Suprapubic skin (tissue), 4 donors: ENCODE data around the gene GALNT9. TPM values are rescaled to one million over a fixed set of nuclear protein-coding genes. Genes with fewer than 3 reads are reported as not detected.

Experiments used
- DNase-seq, 2 donors: peaks; one replicate each; pipeline ENCODE4 v3.0.0-alpha.2; 2019; ENCODE audit warnings: low spot score in 2 of 2
- H3K27ac ChIP-seq: fragments of 200-600 bp; sonication (generic); one replicate; pipeline ENCODE4 v1.5.1; 2019
- H3K27me3 ChIP-seq: fragments of 200-600 bp; sonication (generic); one replicate; pipeline ENCODE4 v1.5.1; 2019
- H3K36me3 ChIP-seq: fragments of 200-600 bp; sonication (generic); one replicate; pipeline ENCODE4 v1.5.1; 2019
- H3K4me1 ChIP-seq: fragments of 200-600 bp; sonication (generic); one replicate; pipeline ENCODE4 v1.5.1; 2019
- H3K4me3 ChIP-seq: fragments of 200-600 bp; sonication (generic); one replicate; pipeline ENCODE4 v1.5.1; 2019; ENCODE audit warnings: mild to moderate bottlenecking
- H3K9me3 ChIP-seq: fragments of 200-600 bp; sonication (generic); one replicate; pipeline ENCODE4 v1.5.1; 2019
- EP300 ChIP-seq: sonication (generic); formaldehyde crosslinking; IDR thresholded peaks from one replicate; pipeline ENCODE4 v1.6.1; 2017; ENCODE audit warnings: antibody characterized with exemption
- POLR2A ChIP-seq, 2 donors: fragments of 450-650 bp; IDR thresholded peaks; one replicate each; pipeline ENCODE4 v1.6.1; 2017; ENCODE audit warnings: antibody characterized with exemption in 2 of 2, mild to moderate bottlenecking in 2 of 2, moderate library complexity in 2 of 2
- POLR2AphosphoS5 ChIP-seq, 3 donors: sonication (generic); formaldehyde crosslinking; IDR thresholded peaks; one replicate each; pipeline ENCODE4 v1.6.1; 2017; ENCODE audit warnings: antibody characterized with exemption in 3 of 3
- WGBS: methylation state at CpG from one replicate; pipeline ENCODE4 v1.1.5; 2018; 5-methylcytosine and 5-hydroxymethylcytosine counted together
- total RNA-seq, 4 donors: library from RNA; depleted of rRNA; stranded (reverse); fragments of >200 nt; gene quantifications; one replicate each; pipeline ENCODE4 v1.1.0, GENCODE V29; 2016
- TF ChIP-seq, protein P1 (sequence below), 2 donors: fragments of 200-600 bp in 1 of 2; fragments of 450-650 bp in 1 of 2; sonication (generic) in 1 of 2; IDR thresholded peaks; one replicate each; pipeline ENCODE4 v1.5.1; 2016 to 2019; ENCODE audit warnings: antibody characterized with exemption in 2 of 2, mild to moderate bottlenecking in 1 of 2, moderate library complexity in 1 of 2

Gene GALNT9
- total RNA-seq, 4 donors from 2014 or later: not detected

DNA sequence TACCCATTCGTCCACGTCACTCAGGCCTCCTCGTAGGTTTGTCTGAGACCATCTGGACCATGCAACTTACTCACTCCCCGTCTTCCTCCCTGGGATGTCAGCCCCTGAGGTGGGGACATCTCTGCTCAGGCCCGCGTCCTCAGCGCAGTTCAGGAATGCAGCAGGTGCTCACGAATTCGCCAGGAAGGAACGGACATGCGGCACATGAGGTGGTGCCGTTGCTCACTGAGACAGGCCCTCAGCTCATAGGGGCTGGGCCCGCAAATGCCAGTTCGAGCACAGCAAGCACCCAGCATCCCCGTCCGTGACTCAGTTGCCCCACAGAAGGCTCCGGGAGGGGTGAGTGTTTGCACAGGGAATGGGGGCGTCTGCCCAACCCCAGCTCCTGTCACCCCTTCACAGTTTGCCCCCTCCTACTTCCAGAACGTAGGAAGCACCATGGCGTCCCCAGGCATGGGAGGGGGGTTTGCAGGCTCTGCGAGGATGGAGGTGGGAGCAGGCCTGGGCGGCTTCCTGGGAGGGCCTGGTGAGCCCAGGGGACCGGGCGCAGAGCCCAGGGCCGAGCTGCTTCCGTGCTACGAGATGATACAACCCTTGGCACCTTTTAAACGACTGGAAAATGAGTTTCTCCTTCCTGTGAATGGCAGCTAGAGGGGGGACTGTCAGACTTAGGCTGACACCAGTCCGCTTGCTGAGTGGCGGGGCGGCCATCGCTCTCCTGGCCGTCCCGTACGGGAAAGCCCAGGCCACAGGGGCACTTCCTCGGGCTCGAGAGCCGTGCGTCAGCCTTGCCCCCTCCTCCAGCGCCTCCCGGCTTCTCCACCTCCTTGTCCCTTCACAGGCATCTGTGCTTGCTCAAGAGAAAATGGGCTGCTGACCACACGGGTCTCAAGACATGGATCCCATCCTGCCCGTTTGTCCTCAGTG lies 6.9 kb downstream of the GALNT9 start:
- no peak overlapping the region for H3K27ac ChIP-seq
- no peaks in the 10 kb centered on the region for H3K9me3 ChIP-seq
- peaks cover 11% of the 10 kb centered on the region for H3K4me1 ChIP-seq
- WGBS: 71% methylated on average over 24 of the region's 43 CpGs
- no peak for DNase-seq
- H3K4me3 ChIP-seq: no peak overlapping the region
- H3K36me3 ChIP-seq: no peaks in the 10 kb centered on the region
- H3K27me3 ChIP-seq: peaks cover 91% of the 10 kb centered on the region
- TF ChIP-seq POLR2AphosphoS5 (IDR thresholded peaks at IDR 0.05): no peak

DNA sequence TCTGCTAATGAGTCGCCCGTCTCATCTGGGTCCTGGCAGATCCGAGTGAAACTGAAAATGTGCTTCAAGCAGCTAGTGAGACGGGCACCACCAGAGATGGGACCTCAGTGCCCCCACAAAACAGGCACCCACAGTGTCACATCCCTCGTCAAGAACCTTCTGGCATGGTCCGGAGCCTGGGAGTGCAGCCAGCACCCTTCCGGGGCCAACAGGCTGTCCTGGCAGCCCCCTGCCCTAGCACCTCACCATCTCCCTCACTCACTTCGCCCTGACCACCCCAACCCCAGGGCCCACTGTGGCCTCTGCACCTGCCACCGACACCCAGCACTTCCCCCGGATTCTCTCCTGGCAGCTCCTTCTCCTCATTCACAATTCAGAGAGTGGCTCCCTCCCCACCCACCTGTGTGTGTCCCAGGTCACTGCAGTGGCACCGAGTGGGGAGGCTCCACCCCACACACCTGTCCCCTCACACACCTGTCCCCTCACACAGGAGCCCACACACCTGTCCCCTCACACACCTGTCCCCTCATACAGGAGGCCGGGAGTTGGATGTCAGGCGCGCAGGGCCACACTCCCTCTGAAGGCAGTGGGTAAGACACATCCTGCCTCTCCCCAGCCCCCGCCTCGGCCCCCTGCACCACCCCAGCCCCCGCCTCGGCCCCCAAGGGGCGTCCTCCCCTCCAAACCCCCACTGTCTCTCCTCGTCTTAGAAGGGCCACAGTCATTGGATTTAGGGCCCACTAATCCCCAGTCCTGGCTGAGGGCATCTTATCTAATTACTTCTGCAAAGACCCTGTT lies 7.9 kb downstream of the GALNT9 start:
- no peaks in the 10 kb centered on the region for H3K9me3 ChIP-seq
- no peak overlapping the region for H3K4me3 ChIP-seq
- peaks cover 91% of the 10 kb centered on the region for H3K27me3 ChIP-seq
- 81% methylated on average over 11 of the region's 20 CpGs for WGBS
- H3K36me3 ChIP-seq: no peaks in the 10 kb centered on the region
- H3K4me1 ChIP-seq: peaks cover 4% of the 10 kb centered on the region
- no peak for DNase-seq
- TF ChIP-seq, protein P1, sequence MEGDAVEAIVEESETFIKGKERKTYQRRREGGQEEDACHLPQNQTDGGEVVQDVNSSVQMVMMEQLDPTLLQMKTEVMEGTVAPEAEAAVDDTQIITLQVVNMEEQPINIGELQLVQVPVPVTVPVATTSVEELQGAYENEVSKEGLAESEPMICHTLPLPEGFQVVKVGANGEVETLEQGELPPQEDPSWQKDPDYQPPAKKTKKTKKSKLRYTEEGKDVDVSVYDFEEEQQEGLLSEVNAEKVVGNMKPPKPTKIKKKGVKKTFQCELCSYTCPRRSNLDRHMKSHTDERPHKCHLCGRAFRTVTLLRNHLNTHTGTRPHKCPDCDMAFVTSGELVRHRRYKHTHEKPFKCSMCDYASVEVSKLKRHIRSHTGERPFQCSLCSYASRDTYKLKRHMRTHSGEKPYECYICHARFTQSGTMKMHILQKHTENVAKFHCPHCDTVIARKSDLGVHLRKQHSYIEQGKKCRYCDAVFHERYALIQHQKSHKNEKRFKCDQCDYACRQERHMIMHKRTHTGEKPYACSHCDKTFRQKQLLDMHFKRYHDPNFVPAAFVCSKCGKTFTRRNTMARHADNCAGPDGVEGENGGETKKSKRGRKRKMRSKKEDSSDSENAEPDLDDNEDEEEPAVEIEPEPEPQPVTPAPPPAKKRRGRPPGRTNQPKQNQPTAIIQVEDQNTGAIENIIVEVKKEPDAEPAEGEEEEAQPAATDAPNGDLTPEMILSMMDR (IDR thresholded peaks at IDR 0.05): no peak
- no peak for TF ChIP-seq EP300
- no peak overlapping the region for H3K27ac ChIP-seq

DNA sequence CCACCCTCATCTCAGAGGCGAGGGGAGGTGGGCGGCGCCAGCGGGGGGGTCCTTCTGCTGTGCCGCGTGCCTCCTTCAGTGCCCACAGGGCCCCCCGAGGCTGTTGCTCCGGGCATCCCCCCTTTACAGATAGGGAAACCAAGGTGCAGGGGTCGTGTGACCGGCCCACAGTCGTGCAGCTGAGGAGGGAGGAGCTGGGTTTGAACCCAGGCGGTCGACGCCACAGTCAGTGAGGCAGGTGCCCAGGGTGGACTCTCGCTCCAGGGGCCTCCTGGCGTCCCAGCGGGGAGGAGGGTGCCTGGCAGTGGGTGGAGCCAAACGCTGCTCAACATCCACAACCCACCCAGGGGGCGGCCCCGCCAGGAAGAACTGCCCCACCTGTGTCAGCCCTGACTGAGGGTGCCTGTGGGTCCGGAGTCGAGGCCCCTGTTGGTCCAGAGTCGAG lies 8.6 kb downstream of the GALNT9 start:
- H3K36me3 ChIP-seq: no peaks in the 10 kb centered on the region
- 70% methylated on average over 4 of the region's 23 CpGs for WGBS
- DNase-seq: no peak
- peaks cover 4% of the 10 kb centered on the region for H3K4me1 ChIP-seq
- peaks cover 89% of the 10 kb centered on the region for H3K27me3 ChIP-seq
- H3K9me3 ChIP-seq: no peaks in the 10 kb centered on the region
- no peak overlapping the region for H3K27ac ChIP-seq
- TF ChIP-seq EP300 (no peak), POLR2AphosphoS5 (IDR thresholded peaks at IDR 0.05) (no peak), POLR2A (IDR thresholded peaks at IDR 0.05) (no peak)
- TF ChIP-seq, protein P1 (IDR thresholded peaks at IDR 0.05): no peak
- H3K4me3 ChIP-seq: no peak overlapping the region

DNA sequence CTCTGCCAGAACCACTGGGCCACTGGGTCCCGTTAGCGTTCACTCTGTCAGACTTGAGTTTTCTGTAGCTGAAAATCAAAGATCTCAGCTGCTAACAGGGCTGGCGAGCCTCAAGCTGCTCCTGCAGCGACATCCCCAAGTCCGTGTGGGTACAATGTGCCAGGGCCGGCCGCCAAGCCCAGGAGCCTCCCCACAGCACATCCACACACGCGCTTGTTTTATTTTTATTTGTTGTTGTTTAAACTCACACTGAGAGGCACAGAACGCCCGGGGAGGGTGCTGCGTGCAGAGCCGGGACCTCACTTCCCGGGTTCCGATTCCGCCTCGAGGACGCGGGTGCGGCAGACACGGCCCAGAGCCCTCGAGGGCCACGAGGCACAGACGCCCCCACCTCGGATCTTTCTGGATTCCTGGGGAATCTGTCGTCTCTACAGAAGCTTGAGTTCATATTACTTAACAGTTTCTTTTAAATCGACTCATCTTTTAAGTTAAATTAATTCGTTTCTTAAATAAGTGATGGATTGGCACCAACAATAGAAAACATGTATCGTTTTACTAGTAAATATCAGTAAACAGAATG lies 9.3 kb downstream of the GALNT9 start:
- no peak for DNase-seq
- TF ChIP-seq, protein P1 (IDR thresholded peaks at IDR 0.05): no peak
- TF ChIP-seq EP300: no peak
- Histone ChIP-seq H3K27me3 (peaks cover 87% of the 10 kb centered on the region), H3K27ac (no peak overlapping the region), H3K36me3 (no peaks in the 10 kb centered on the region), H3K4me1 (peaks cover 4% of the 10 kb centered on the region), H3K9me3 (no peaks in the 10 kb centered on the region), H3K4me3 (no peak overlapping the region)
- WGBS: 75% methylated on average over 28 of the region's 29 CpGs

DNA sequence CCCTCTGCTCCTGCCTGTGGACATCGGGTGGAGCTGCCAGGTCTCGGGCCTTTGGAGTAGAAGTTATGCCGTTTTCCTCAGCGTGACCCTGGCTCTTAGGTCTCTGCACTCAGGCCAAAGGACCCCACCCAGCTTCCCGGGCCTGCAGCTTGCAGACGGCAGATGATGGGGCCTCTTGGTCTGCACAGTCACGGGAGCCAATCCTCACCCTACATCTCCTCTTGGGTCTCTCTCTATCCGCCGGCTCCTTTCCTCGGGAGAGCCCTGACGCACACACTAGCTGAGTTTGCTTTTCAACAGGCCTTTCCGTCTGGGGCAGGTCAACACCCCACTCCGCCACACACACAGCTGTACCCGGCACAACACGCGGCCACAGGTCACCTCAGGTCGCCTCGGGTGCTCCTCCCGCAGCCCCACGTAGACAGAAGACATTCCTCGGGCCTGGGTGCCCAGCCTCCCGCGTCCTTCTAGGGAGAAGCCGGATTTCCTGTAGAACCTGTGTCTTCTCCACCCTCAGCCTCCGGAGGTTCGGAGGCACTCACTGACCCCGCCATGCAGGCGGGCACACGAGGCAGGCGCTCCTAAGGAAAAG lies 9.9 kb downstream of the GALNT9 start:
- DNase-seq: no peak
- Histone ChIP-seq H3K27me3 (peaks cover 87% of the 10 kb centered on the region), H3K4me3 (no peak overlapping the region)

More for the DNA sequence above, 9.9 kb downstream of the GALNT9 start:
- no peaks in the 10 kb centered on the region for H3K9me3 ChIP-seq
- 66% methylated on average over 25 of the region's 30 CpGs for WGBS
- no peak overlapping the region for H3K27ac ChIP-seq
- peaks cover 4% of the 10 kb centered on the region for H3K4me1 ChIP-seq
- TF ChIP-seq, protein P1 (IDR thresholded peaks at IDR 0.05): no peak
- TF ChIP-seq EP300 (no peak), POLR2A (IDR thresholded peaks at IDR 0.05) (no peak), POLR2AphosphoS5 (IDR thresholded peaks at IDR 0.05) (no peak)
- no peaks in the 10 kb centered on the region for H3K36me3 ChIP-seq
